Fibroblast of skin of right biceps (primary cell): ENCODE results near the gene ITPR3.

Experiments
- DNase-seq: peaks from one replicate; pipeline ENCODE4 v3.0.0-alpha.2; 2013

Gene ITPR3

GRCh38 chr6:33742837-33743236 lies 121.7 kb downstream of the ITPR3 start:
- no peak for DNase-seq

GRCh38 chr6:33744001-33744848 lies 123.1 kb downstream of the ITPR3 start:
- peak; percentile 67 for DNase-seq

- no peak for DNase-seq
Measured at GRCh38 chr6:33744895-33745546, 123.9 kb downstream of the ITPR3 start.

GRCh38 chr6:33745548-33745947 lies 124.4 kb downstream of the ITPR3 start:
- DNase-seq, result no peak
